Immature natural killer cell (primary cell): ENCODE results near the gene MTFR2. TPM values are rescaled to one million over a fixed set of nuclear protein-coding genes. Genes with fewer than 3 reads are reported as not detected.
A peak's percentile ranks its signal among the peaks of the same experiment; 100 is the strongest.
"Not testable (repeated sequence)": the region's sequence is repeated elsewhere in the genome, so short reads cannot be mapped to it uniquely, and the experiment has no call there.

ENCODE experiments used
- DNase-seq, 3 donors: peaks; one replicate each; pipeline ENCODE4 v3.0.0; 2022; ENCODE audit warnings: mixed read lengths in 1 of 3
- H3K27ac Mint-ChIP-seq, 6 donors: one replicate each; pipeline ENCODE4 v1.8.0; 2020; ENCODE audit warnings: mixed read lengths in 6 of 6, mild to moderate bottlenecking in 5 of 6, inconsistent platforms in 4 of 6, moderate library complexity in 3 of 6
- H3K27me3 Mint-ChIP-seq, 3 donors: one replicate each; pipeline ENCODE4 v1.8.0; 2020 to 2021; ENCODE audit warnings: low read depth in 3 of 3, mild to moderate bottlenecking in 3 of 3, mixed read lengths in 3 of 3, moderate library complexity in 3 of 3, inconsistent platforms in 1 of 3
- H3K36me3 Mint-ChIP-seq, 3 donors: one replicate each; pipeline ENCODE4 v1.8.0; 2020; ENCODE audit warnings: mixed read lengths in 3 of 3, inconsistent platforms in 2 of 3, mild to moderate bottlenecking in 2 of 3
- H3K4me1 Mint-ChIP-seq, 2 donors: one replicate each; pipeline ENCODE4 v1.8.0; 2020; ENCODE audit warnings: inconsistent platforms in 2 of 2, mild to moderate bottlenecking in 2 of 2, mixed read lengths in 2 of 2, moderate library complexity in 1 of 2
- H3K4me3 Mint-ChIP-seq, 5 donors: one replicate each; pipeline ENCODE4 v1.8.0; 2020; ENCODE audit warnings: mild to moderate bottlenecking in 5 of 5, mixed read lengths in 5 of 5, inconsistent platforms in 3 of 5, moderate library complexity in 3 of 5
- H3K9me3 Mint-ChIP-seq, 6 donors: one replicate each; pipeline ENCODE4 v1.8.0; 2020; ENCODE audit warnings: mild to moderate bottlenecking in 6 of 6, mixed read lengths in 6 of 6, inconsistent platforms in 4 of 6, moderate library complexity in 3 of 6
- polyA plus RNA-seq, 3 donors: library from polyadenylated mRNA; unstranded; fragments of 300-500 nt; fragmentation: Illumina TruSeq; gene quantifications; one replicate each; pipeline ENCODE4 v1.2.3, GENCODE V29; 2021

The MTFR2 gene
- polyA plus RNA-seq, 3 donors from 2014 or later: 0.51 to 0.62 TPM; not detected in 1

DNA sequence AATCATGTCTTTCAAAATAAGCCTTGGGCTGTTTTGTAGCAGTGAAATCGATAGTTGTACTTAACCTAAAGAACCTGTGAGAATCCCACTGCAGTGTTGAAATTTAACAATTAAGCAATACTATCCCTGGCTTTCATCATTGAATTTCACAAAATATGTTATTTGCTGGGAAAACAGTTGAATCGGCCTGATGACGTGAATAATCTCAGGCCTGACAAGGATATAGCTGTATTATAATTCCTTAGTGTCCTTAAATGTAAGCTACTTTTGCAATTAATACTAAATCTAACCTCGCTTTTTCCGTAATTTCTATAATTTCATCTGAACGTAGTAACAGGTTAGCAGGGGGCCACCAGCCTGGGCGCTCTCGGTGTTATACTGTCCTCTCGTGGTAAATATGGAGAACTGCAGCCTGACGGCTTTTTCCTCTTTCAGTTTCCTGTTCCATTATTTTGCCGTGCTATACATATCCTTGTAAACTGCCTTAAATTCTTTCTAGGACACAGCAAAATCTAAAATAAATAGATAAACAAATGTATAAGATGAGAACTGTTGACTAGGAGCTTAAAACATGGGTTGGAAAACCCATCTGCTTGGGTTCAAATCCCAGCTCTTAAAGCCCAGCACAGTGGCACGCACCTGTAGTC lies 24.0 kb downstream of the MTFR2 start:
- DNase-seq: peak; percentile 49 to 63 (median 54)
- Mint-ChIP-seq H3K9me3 (peaks cover 0 to 1% (median 0%) of the 10 kb centered on the region in 6 donors), H3K36me3 (no peaks in the 10 kb centered on the region), H3K4me3 (peak overlapping the region; percentile 51 to 74 (median 71)), H3K4me1 (peaks cover 0 to 8% of the 10 kb centered on the region in 2 donors), H3K27me3 (peaks cover 0 to 2% (median 0%) of the 10 kb centered on the region in 3 donors), H3K27ac (peak overlapping the region in 3 of 6 donors; percentile 6 to 58 (median 22))

DNA sequence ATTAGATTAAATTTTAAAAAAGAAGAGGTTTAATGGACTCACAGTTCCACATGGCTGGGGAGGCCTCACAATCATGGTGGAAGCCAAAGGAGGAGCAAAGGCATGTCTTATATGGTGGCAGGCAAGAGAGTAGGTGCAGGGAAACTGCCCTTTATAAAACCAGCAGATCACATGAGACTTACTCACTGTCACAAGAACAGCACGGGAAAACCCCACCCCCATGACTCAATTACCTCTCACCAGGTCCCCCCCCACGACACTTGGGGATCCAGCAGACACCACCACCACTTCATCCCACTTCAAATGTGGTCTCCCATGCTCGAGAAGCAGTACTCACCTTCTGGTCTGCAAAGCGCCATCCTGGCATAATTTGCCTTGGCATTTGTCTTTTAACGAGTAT lies 24.6 kb downstream of the MTFR2 start:
- Mint-ChIP-seq H3K27me3 (peaks cover 0 to 2% (median 0%) of the 10 kb centered on the region in 3 donors), H3K4me1 (peaks cover 0 to 8% of the 10 kb centered on the region in 2 donors), H3K36me3 (no peaks in the 10 kb centered on the region), H3K4me3 (no peak overlapping the region), H3K9me3 (peaks cover 0 to 1% (median 0%) of the 10 kb centered on the region in 6 donors), H3K27ac (no peak overlapping the region)
- DNase-seq: no peak

DNA sequence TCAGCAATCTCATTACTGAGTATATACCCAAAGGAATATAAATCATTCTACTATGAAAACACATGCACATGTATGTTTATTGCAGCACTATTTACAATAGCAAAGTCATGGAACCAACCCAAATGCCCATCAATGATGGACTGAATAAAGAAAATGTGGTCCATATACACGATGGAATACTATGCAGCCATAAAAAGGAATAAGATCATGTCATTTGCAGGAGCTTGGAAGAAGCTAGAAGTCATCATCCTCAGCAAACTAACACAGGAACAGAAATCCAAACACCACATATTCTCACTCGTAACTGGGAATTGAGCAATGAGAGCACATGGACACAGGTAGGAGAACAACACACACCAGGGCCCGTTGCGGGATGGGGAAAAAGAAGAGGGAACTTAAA lies 25.1 kb downstream of the MTFR2 start:
- not testable (repeated sequence) for H3K27ac Mint-ChIP-seq, H3K27me3 Mint-ChIP-seq, H3K4me1 Mint-ChIP-seq, H3K36me3 Mint-ChIP-seq, DNase-seq, H3K4me3 Mint-ChIP-seq, H3K9me3 Mint-ChIP-seq

DNA sequence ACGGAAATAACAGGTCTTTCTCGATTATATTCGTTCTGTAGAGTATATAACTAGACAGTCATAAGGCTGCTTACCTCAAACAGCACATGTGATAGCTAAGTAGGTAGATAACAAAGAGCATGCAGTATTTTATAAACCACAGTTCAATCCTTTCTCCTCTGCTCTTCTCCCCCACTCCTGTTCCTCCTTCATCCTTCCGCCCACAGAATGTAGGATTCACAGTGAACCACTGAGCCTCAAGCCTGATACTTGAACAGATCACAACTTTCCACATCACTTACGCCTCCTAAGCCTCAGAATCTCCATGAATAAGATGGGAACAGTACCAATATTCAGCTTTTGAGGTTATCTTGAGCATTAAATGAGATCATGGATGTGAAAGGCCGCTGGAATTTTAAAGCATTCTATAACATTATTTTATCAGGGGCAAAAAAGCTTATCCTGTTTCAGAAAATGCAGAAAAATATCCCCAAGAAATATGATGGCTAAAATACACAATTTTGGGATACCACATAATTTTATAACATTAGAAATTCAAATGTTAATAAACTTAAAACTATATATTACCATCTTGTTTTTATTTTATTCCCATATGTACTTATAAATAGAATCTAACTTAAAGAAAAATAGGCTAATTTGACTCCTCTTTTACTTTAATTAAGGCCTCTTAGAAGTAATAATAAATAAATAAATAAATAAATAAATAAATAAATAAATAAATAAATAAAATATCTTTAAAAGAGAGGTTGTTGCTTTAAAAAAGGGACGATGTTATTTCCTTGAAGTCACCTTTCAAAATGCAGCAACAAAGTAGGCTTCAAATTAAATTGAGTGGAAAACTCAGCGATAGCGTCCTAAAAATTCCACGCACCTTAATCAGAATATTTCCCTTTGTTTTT lies 33.4 kb downstream of the MTFR2 start:
- H3K27me3 Mint-ChIP-seq: peaks cover 0 to 2% (median 0%) of the 10 kb centered on the region in 3 donors

DNA sequence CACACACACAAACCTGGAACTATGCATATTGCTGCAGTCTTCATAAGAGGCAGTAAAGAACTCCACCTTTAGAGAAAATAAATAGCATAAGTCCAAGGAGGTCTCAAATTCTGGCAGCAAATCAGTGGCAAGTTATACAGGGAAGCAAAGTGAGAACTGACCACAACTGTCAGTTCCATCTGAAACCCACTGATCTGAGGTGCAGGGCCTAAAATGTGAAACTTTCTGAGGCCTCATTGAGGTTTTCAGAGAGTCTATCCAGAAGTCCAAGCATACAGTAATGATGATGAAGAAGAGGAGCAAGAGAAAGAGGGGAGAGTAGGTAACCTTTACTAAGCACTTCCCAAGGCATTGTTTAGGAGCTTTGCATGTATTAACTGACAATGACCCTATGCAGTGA lies 36.3 kb downstream of the MTFR2 start:
- Mint-ChIP-seq H3K36me3 (no peaks in the 10 kb centered on the region), H3K4me1 (no peaks in the 10 kb centered on the region), H3K4me3 (no peak overlapping the region), H3K9me3 (no peaks in the 10 kb centered on the region), H3K27ac (no peak overlapping the region), H3K27me3 (peaks cover 0 to 2% (median 0%) of the 10 kb centered on the region in 3 donors)
- DNase-seq: no peak

More for the DNA sequence above, 33.4 kb downstream of the MTFR2 start:
- Mint-ChIP-seq H3K27ac (no peak overlapping the region), H3K36me3 (no peaks in the 10 kb centered on the region), H3K4me3 (no peak overlapping the region), H3K4me1 (no peaks in the 10 kb centered on the region), H3K9me3 (no peaks in the 10 kb centered on the region)
- DNase-seq: no peak

DNA sequence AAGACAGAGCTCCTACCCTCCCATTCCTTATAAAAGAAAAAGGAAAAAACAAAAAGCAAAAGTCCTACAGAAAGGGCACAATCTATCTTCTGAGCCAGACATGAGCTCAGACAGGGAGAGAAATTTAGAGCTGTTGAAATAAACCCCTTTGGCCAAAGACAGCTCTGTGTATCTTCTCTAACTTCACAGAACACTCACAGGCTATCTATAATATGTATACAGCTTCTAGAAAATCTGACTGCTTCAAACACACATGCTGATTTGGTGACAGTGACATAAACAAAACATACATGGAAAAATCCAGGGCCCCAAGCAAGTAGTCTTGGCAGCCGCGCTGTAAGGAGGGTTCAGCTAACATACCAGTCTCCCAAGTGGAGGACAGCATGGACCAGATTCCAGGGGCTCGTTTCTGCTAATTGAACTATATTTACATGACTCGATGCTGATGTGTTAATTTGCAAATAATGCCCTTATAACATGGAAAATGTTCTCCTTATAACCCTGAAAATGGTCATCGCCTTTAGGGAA lies 37.0 kb downstream of the MTFR2 start:
- H3K27me3 Mint-ChIP-seq: peaks cover 0 to 2% (median 0%) of the 10 kb centered on the region in 3 donors
- no peaks in the 10 kb centered on the region for H3K9me3 Mint-ChIP-seq
- H3K27ac Mint-ChIP-seq: no peak overlapping the region
- no peaks in the 10 kb centered on the region for H3K4me1 Mint-ChIP-seq
- H3K36me3 Mint-ChIP-seq: no peaks in the 10 kb centered on the region
- H3K4me3 Mint-ChIP-seq: no peak overlapping the region
- no peak for DNase-seq

DNA sequence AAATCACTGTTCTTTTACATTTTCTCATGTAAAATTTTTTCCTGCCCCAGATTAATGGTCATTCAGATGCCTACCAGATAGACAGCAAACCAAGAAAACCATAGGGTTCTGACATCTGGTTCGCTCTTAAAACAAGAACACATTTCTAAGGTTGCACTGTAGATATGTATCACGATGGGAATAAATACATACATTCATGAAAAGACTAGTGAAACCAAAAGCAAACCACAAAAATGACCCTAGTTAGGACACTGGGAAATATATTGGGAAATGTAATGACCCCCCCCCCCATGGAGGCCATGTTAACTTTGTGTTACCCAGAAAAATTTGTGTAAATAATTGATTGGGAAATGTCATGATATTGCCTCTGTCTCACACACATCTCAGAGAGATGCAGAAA lies 37.5 kb downstream of the MTFR2 start:
- no peaks in the 10 kb centered on the region for H3K9me3 Mint-ChIP-seq

DNA sequence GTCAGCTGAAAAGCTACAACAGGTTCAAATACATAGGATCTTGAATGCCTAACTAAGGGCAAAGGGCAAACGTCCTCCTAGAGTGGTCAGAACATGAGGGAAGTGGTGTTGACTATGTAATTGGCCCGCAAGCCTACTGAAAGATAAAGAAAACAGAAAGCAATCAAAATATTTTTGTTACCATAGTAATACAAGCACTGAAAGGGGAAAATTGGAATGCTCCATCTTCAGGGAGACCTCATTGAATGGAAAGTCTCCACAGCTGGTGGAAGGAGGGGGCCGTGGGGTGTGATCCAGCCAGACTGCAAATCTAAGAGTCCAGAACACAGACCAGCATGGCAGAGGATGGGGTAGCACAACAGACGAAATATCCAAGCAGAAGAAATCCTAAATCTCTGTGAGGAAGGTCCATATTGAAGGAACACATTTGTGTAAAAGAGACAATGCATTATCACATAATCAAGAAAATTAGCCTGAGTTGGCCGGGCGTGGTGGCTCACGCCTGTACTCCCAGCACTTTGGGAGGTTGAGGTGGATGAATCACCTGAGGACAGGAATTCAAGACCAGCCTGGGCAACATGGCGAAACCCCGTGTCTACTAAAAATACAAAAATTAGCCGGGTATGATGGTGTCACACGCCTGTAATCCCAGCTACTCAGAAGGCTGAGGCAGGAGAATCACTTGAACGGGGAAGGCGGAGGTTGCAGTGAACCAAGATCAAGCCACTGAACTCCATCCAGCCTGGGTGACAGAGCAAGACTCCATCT lies 39.5 kb downstream of the MTFR2 start:
- Mint-ChIP-seq H3K4me3 (no peak overlapping the region), H3K4me1 (no peaks in the 10 kb centered on the region), H3K36me3 (no peaks in the 10 kb centered on the region), H3K27me3 (peaks cover 1 to 2% (median 2%) of the 10 kb centered on the region in 3 donors), H3K9me3 (no peaks in the 10 kb centered on the region), H3K27ac (no peak overlapping the region)
- DNase-seq: no peak

More for the DNA sequence above, 37.5 kb downstream of the MTFR2 start:
- no peak for DNase-seq
- Mint-ChIP-seq H3K36me3 (no peaks in the 10 kb centered on the region), H3K27ac (no peak overlapping the region), H3K4me1 (no peaks in the 10 kb centered on the region), H3K4me3 (no peak overlapping the region), H3K27me3 (peaks cover 0 to 2% (median 0%) of the 10 kb centered on the region in 3 donors)

DNA sequence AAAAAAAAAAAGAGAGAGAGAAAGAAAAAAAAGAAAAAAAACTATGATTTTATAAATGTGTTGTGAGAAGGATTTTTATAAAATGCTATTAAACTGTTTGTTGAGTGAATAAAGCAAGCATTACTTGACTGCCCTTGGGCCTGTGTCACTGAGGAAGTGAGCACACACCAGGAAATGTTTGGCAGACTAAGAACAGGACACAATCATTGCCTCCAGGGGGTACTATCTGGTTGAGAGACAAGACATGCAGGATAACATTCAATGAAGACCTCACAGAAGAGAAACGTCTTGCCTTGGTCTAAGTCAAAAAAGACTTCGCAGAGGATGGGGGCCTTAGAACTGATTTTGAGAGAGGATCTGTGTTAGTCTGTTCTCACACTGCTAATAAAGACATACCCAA lies 40.6 kb downstream of the MTFR2 start:
- Mint-ChIP-seq H3K9me3 (no peaks in the 10 kb centered on the region), H3K4me3 (no peak overlapping the region), H3K36me3 (no peaks in the 10 kb centered on the region), H3K27ac (no peak overlapping the region), H3K4me1 (no peaks in the 10 kb centered on the region), H3K27me3 (peaks cover 1 to 2% (median 2%) of the 10 kb centered on the region in 3 donors)
- DNase-seq: no peak

DNA sequence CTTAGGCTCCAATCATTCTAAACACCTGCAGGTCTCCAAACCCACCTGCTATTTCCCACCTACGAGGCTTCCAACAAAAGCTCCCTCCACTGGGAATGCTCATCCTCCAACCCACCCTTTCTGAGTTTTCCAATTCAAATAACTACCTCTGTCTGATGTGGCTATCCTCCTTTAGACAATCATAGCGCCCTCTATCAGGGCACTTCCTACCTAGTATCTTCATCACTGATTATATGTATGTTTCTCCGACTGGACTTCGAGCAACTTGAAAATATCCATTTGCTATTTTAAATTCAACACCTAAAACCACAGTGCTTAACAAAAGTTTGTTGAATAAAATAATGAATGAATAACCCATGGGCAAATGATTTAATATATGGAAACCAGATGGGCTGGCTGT lies 41.3 kb downstream of the MTFR2 start:
- Mint-ChIP-seq H3K36me3 (no peaks in the 10 kb centered on the region), H3K4me3 (no peak overlapping the region), H3K27ac (no peak overlapping the region), H3K9me3 (no peaks in the 10 kb centered on the region), H3K4me1 (no peaks in the 10 kb centered on the region), H3K27me3 (peaks cover 1 to 2% (median 2%) of the 10 kb centered on the region in 3 donors)
- DNase-seq: no peak

DNA sequence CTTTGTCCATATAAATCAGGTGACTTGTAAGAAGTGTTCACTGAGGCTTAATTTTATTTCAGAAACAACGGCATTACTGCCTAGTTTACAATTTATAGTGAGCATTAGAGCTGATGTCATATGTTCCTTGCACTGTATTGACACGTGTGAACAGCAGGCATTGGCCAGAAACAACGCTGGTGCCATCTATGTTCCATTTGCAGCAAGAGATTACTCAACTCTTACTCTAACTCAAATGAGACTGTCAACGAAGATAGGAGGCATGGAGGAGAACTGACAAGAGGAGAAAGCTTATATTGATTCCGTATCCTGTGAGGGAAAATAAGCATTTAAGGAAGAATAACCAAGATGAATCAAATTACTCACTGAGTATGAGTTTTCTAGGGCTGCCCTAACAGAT lies 48.4 kb downstream of the MTFR2 start:
- DNase-seq: no peak
- Mint-ChIP-seq H3K27me3 (peaks cover 2 to 9% (median 5%) of the 10 kb centered on the region in 3 donors), H3K27ac (no peak overlapping the region), H3K36me3 (no peaks in the 10 kb centered on the region), H3K4me3 (no peak overlapping the region), H3K9me3 (no peaks in the 10 kb centered on the region), H3K4me1 (no peaks in the 10 kb centered on the region)

DNA sequence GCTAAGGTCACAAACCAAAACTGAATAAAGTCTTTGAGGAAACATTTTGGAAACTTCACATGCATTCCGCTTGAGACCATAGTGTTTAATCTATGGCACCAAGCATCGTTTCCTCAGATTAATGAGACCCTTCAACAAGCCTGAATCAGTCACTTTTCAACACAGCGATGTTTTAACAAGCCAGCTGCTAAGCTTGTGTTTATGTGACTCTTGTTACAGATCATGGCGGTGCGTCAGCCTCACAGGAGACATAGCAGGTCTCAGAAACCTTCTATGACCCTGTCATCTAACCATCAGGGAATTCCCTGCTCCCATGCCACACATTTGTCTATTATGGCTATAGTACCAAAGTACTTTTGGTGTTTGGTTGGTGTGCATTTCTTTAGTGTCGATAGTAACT lies 57.2 kb downstream of the MTFR2 start:
- Mint-ChIP-seq H3K27ac (no peak overlapping the region), H3K27me3 (peaks cover 0 to 8% (median 3%) of the 10 kb centered on the region in 3 donors), H3K4me1 (no peaks in the 10 kb centered on the region), H3K36me3 (no peaks in the 10 kb centered on the region), H3K9me3 (no peaks in the 10 kb centered on the region), H3K4me3 (no peak overlapping the region)
- DNase-seq: no peak

DNA sequence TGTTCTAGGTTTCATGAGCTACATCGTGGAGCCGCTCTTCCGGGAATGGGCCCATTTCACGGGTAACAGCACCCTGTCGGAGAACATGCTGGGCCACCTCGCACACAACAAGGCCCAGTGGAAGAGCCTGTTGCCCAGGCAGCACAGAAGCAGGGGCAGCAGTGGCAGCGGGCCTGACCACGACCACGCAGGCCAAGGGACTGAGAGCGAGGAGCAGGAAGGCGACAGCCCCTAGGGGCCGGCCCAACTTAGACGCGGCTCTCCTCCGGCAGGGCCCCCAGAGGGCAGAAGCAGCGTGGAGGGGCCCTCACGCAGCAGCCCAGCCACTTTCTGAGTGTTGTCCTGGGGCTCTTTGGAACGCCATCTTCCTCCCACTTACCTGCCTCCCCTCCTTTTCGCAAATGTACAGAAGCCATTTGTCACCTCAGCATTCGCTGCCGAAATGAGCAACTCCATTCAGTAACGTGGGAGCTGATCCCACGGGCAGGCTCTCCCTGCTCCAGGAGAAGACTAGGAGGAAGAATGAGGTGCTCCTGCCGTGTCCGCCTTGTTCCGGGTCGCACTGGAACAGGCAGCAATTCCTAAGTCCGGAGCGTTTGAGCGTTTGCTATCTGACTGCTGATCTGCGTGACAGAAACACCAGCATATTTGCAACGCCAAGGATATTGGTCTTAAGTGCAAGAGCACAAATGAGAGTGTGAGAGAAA lies 58.4 kb downstream of the MTFR2 start:
- Mint-ChIP-seq H3K27me3 (peaks cover 0 to 8% (median 3%) of the 10 kb centered on the region in 3 donors), H3K4me3 (no peak overlapping the region), H3K9me3 (no peaks in the 10 kb centered on the region), H3K4me1 (no peaks in the 10 kb centered on the region), H3K36me3 (no peaks in the 10 kb centered on the region), H3K27ac (no peak overlapping the region)
- DNase-seq: no peak
